CD4-positive, CD25-positive, alpha-beta regulatory T cell (primary cell): ENCODE data around the gene JARID2. TPM values are rescaled to one million over a fixed set of nuclear protein-coding genes. Genes with fewer than 3 reads are reported as not detected.
A peak's percentile ranks its signal among the peaks of the same experiment; 100 is the strongest.

ENCODE experiments used
- ATAC-seq, 2 donors: fragments of 150-1000 bp; cut with Tn5 transposase; one replicate each; pipeline ENCODE4 v1.10.0; 2021; ENCODE audit warnings: low read depth in 2 of 2, moderate number of reproducible peaks in 2 of 2, moderate library complexity in 1 of 2
- DNase-seq, 3 donors: peaks; one replicate each; pipeline versions ENCODE4 v3.0.0 to v3.0.0-alpha.2; 2012 to 2022; ENCODE audit warnings: mixed read lengths in 1 of 3
- H3K27ac ChIP-seq: one replicate; pipeline ENCODE4 v1.7.0; 2013; ENCODE audit warnings: mild to moderate bottlenecking, low read length; ENCODE audit not compliant: insufficient read depth, poor library complexity, severe bottlenecking
- H3K27me3 ChIP-seq: one replicate; pipeline ENCODE4 v1.7.0; 2013; ENCODE audit warnings: low read length; ENCODE audit not compliant: control insufficient read depth, insufficient read depth
- H3K36me3 ChIP-seq: one replicate; pipeline ENCODE4 v1.7.0; 2013; ENCODE audit warnings: mild to moderate bottlenecking, low read length, moderate library complexity; ENCODE audit not compliant: control insufficient read depth, insufficient read depth
- H3K4me1 ChIP-seq: 2 replicates; pipeline ENCODE4 v1.7.0; 2013; ENCODE audit warnings: mild to moderate bottlenecking, low read length; ENCODE audit not compliant: insufficient read depth, control insufficient read depth, poor library complexity, severe bottlenecking
- H3K4me3 ChIP-seq: one replicate; pipeline ENCODE4 v1.7.0; 2013; ENCODE audit warnings: low read depth, mild to moderate bottlenecking, low read length, moderate library complexity
- H3K9me3 ChIP-seq, 2 experiments: 1 replicate in 1 of 2; 2 replicates in 1 of 2; pipeline ENCODE4 v1.7.0; 2013; ENCODE audit warnings: low read length in 2 of 2, mild to moderate bottlenecking in 1 of 2, moderate library complexity in 1 of 2; ENCODE audit not compliant: control insufficient read depth in 2 of 2
- H3K27ac Mint-ChIP-seq, 3 donors: one replicate each; pipeline ENCODE4 v1.8.0; 2020 to 2022; ENCODE audit warnings: mild to moderate bottlenecking in 3 of 3, mixed read lengths in 3 of 3, moderate library complexity in 2 of 3
- H3K27me3 Mint-ChIP-seq: one replicate; pipeline ENCODE4 v1.8.0; 2022; ENCODE audit warnings: mild to moderate bottlenecking, mixed read lengths
- H3K36me3 Mint-ChIP-seq: one replicate; pipeline ENCODE4 v1.8.0; 2020; ENCODE audit warnings: mixed read lengths
- H3K4me1 Mint-ChIP-seq, 4 donors: one replicate each; pipeline ENCODE4 v1.8.0; 2020 to 2022; ENCODE audit warnings: mixed read lengths in 4 of 4, mild to moderate bottlenecking in 1 of 4
- H3K4me3 Mint-ChIP-seq, 4 donors: one replicate each; pipeline ENCODE4 v1.8.0; 2020 to 2022; ENCODE audit warnings: mild to moderate bottlenecking in 4 of 4, mixed read lengths in 4 of 4, moderate library complexity in 3 of 4
- H3K9me3 Mint-ChIP-seq, 7 donors: one replicate each; pipeline ENCODE4 v1.8.0; 2020 to 2022; ENCODE audit warnings: mixed read lengths in 7 of 7, mild to moderate bottlenecking in 3 of 7, moderate library complexity in 2 of 7
- polyA plus RNA-seq, 4 donors: library from polyadenylated mRNA; unstranded; fragments of 300-500 nt; fragmentation: Illumina TruSeq; gene quantifications; one replicate each; pipeline ENCODE4 v1.2.3, GENCODE V29; 2021
- total RNA-seq: library from RNA; stranded (reverse); gene quantifications from one replicate; pipeline ENCODE4 v1.2.3, GENCODE V29; 2022

JARID2 gene
- total and polyA plus RNA-seq, 5 donors from 2014 or later: 4.1 to 26.1 (median 5.6) TPM

GRCh38 chr6:15359335-15359862, 113.5 kb downstream of the JARID2 start:
- Mint-ChIP-seq H3K9me3 (no peaks in the 10 kb centered on the region), H3K36me3 (peaks cover 17% of the 10 kb centered on the region), H3K4me3 (no peak overlapping the region), H3K27ac (peak overlapping the region in 1 of 3 donors; percentile 62), H3K4me1 (peaks cover 16 to 35% (median 31%) of the 10 kb centered on the region in 4 donors), H3K27me3 (no peaks in the 10 kb centered on the region)
- H3K36me3 ChIP-seq: no peaks in the 10 kb centered on the region
- H3K4me1 ChIP-seq: peaks cover 2% of the 10 kb centered on the region
- no peak for DNase-seq
- no peaks in the 10 kb centered on the region for H3K27me3 ChIP-seq
- no peaks in the 10 kb centered on the region for H3K9me3 ChIP-seq
- no peak overlapping the region for H3K27ac ChIP-seq
- ATAC-seq: no peak
- H3K4me3 ChIP-seq: no peak overlapping the region

GRCh38 chr6:15360300-15360699, 114.4 kb downstream of the JARID2 start:
- peaks cover 4% of the 10 kb centered on the region for H3K4me1 ChIP-seq
- Mint-ChIP-seq H3K27me3 (no peaks in the 10 kb centered on the region), H3K4me3 (no peak overlapping the region), H3K4me1 (peaks cover 21 to 34% (median 27%) of the 10 kb centered on the region in 4 donors), H3K36me3 (peaks cover 17% of the 10 kb centered on the region), H3K9me3 (no peaks in the 10 kb centered on the region), H3K27ac (no peak overlapping the region)
- H3K4me3 ChIP-seq: no peak overlapping the region
- ATAC-seq (no peak), DNase-seq (no peak)
- H3K27ac ChIP-seq: no peak overlapping the region
- H3K36me3 ChIP-seq: no peaks in the 10 kb centered on the region
- no peaks in the 10 kb centered on the region for H3K9me3 ChIP-seq
- no peaks in the 10 kb centered on the region for H3K27me3 ChIP-seq

GRCh38 chr6:15361197-15361596, 115.3 kb downstream of the JARID2 start:
- Histone ChIP-seq H3K4me1 (peaks cover 4% of the 10 kb centered on the region), H3K27me3 (no peaks in the 10 kb centered on the region), H3K27ac (no peak overlapping the region), H3K4me3 (no peak overlapping the region), H3K36me3 (no peaks in the 10 kb centered on the region), H3K9me3 (no peaks in the 10 kb centered on the region)
- Mint-ChIP-seq H3K4me3 (no peak overlapping the region), H3K36me3 (peaks cover 13% of the 10 kb centered on the region), H3K27me3 (no peaks in the 10 kb centered on the region), H3K27ac (no peak overlapping the region), H3K4me1 (peaks cover 22 to 36% (median 27%) of the 10 kb centered on the region in 4 donors), H3K9me3 (no peaks in the 10 kb centered on the region)
- no peak for DNase-seq
- no peak for ATAC-seq

- Histone ChIP-seq H3K4me1 (peaks cover 12% of the 10 kb centered on the region), H3K4me3 (no peak overlapping the region), H3K27me3 (no peaks in the 10 kb centered on the region), H3K27ac (no peak overlapping the region), H3K9me3 (no peaks in the 10 kb centered on the region), H3K36me3 (no peaks in the 10 kb centered on the region)
- no peaks in the 10 kb centered on the region for H3K27me3 Mint-ChIP-seq
- no peaks in the 10 kb centered on the region for H3K9me3 Mint-ChIP-seq
- ATAC-seq (no peak), DNase-seq (no peak)
- H3K36me3 Mint-ChIP-seq: peaks cover 5% of the 10 kb centered on the region
- no peak overlapping the region for H3K27ac Mint-ChIP-seq
- H3K4me3 Mint-ChIP-seq: no peak overlapping the region
- H3K4me1 Mint-ChIP-seq: peaks cover 25 to 39% (median 25%) of the 10 kb centered on the region in 4 donors
These were observed 116.6 kb downstream of the JARID2 start for GRCh38 chr6:15362274-15363160.

- H3K27me3 ChIP-seq: no peaks in the 10 kb centered on the region
- peaks cover 3% of the 10 kb centered on the region for H3K36me3 Mint-ChIP-seq
- H3K36me3 ChIP-seq: no peaks in the 10 kb centered on the region
- ATAC-seq (no peak), DNase-seq (no peak)
- peaks cover 22 to 37% (median 24%) of the 10 kb centered on the region in 4 donors for H3K4me1 Mint-ChIP-seq
- no peak overlapping the region for H3K27ac Mint-ChIP-seq
- no peak overlapping the region for H3K4me3 Mint-ChIP-seq
- H3K27me3 Mint-ChIP-seq: no peaks in the 10 kb centered on the region
- H3K9me3 Mint-ChIP-seq: no peaks in the 10 kb centered on the region
- H3K9me3 ChIP-seq: no peaks in the 10 kb centered on the region
- H3K27ac ChIP-seq: no peak overlapping the region
- peaks cover 12% of the 10 kb centered on the region for H3K4me1 ChIP-seq
- H3K4me3 ChIP-seq: peak overlapping the region; percentile 1
These were observed 117.3 kb downstream of the JARID2 start for GRCh38 chr6:15363164-15363522.

- no peak overlapping the region for H3K4me3 Mint-ChIP-seq
- H3K4me1 Mint-ChIP-seq: peaks cover 17 to 37% (median 23%) of the 10 kb centered on the region in 4 donors
- Histone ChIP-seq H3K27me3 (no peaks in the 10 kb centered on the region), H3K9me3 (no peaks in the 10 kb centered on the region), H3K4me1 (peaks cover 12% of the 10 kb centered on the region), H3K4me3 (no peak overlapping the region), H3K27ac (no peak overlapping the region), H3K36me3 (no peaks in the 10 kb centered on the region)
- H3K36me3 Mint-ChIP-seq: peaks cover 8% of the 10 kb centered on the region
- DNase-seq (no peak), ATAC-seq (no peak)
- no peaks in the 10 kb centered on the region for H3K9me3 Mint-ChIP-seq
- no peak overlapping the region for H3K27ac Mint-ChIP-seq
- H3K27me3 Mint-ChIP-seq: no peaks in the 10 kb centered on the region
These were observed 117.9 kb downstream of the JARID2 start for GRCh38 chr6:15363523-15364400.

GRCh38 chr6:15364401-15365037, 118.7 kb downstream of the JARID2 start:
- Mint-ChIP-seq H3K27ac (no peak overlapping the region), H3K9me3 (no peaks in the 10 kb centered on the region), H3K4me3 (no peak overlapping the region), H3K27me3 (no peaks in the 10 kb centered on the region), H3K4me1 (peaks cover 13 to 37% (median 24%) of the 10 kb centered on the region in 4 donors), H3K36me3 (peaks cover 8% of the 10 kb centered on the region)
- ATAC-seq: no peak
- peaks cover 12% of the 10 kb centered on the region for H3K4me1 ChIP-seq
- H3K4me3 ChIP-seq: no peak overlapping the region
- no peaks in the 10 kb centered on the region for H3K27me3 ChIP-seq
- DNase-seq: no peak
- H3K36me3 ChIP-seq: no peaks in the 10 kb centered on the region
- H3K9me3 ChIP-seq: no peaks in the 10 kb centered on the region
- H3K27ac ChIP-seq: no peak overlapping the region
